Tracheal epithelial cell (primary cell): ENCODE results near the gene PTPN2. TPM values are rescaled to one million over a fixed set of nuclear protein-coding genes. Genes with fewer than 3 reads are reported as not detected.

Source experiments
- total RNA-seq: library from RNA; depleted of rRNA; stranded (reverse); fragments of >200 nt; gene quantifications from 2 replicates; pipeline ENCODE4 v1.2.1, GENCODE V29; 2014

The PTPN2 gene
- total RNA-seq, result 35.4 and 42.0 TPM in 2 replicates

DNA sequence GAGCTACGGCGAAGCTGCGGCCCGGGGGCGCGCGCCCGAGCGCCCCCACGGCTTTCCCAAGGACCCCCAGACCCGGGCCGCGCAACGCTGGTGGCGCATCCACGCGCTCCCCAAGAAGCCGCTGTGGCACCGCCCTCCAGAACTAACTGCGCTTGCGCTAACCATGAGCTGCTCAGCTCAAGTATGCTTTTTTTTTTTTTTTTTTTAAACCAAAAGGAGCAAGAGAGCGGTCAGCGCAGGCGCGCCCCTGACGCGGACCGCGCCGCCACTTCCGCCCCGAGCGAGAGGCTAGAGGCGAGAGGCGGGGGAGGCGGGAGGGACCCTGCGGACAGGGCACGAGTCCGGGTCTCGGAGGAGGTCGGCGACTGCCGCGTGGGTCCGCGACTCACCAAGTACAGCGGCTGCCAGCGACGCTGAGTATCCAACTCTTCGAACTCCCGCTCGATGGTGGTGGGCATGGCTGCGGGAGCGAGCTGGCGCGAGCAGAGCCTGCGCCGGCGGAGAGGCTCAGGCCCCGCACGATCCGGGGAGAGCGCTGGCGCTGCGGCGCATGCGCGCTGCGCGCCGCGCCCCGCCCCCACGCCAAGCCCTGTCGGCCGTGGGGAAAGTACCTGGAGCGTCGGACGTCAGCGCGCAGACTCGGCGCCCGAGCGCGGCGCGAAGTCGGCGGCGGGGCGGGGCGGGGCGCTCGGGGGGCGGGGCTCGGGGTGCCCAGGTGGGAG is at the start of gene PTPN2:
Gene PTPN2, minus strand, starts transcription at position 554 of the 722 bp plus-strand sequence. Its CDS starts 96 bp downstream, at position 458.

Other genes with a start within 250 kb of the PTPN2 start
- 74.5 and 114 TPM in 2 replicates for gene SPIRE1, start 226.1 kb downstream of the PTPN2 start, total RNA-seq
- 9.4 and 14.5 TPM in 2 replicates for gene CEP76, start 181.5 kb downstream of the PTPN2 start, total RNA-seq
- 63.1 and 68.0 TPM in 2 replicates for gene PSMG2, start 181.2 kb downstream of the PTPN2 start, total RNA-seq
- 90.4 and 103 TPM in 2 replicates for gene SEH1L, start 63.8 kb upstream of the PTPN2 start, total RNA-seq
- 26.5 and 33.2 TPM in 2 replicates for gene CEP192, start 107.1 kb upstream of the PTPN2 start, total RNA-seq